Heart left ventricle (tissue), 16 donors: ENCODE measurements around the gene SPEG. TPM values are rescaled to one million over a fixed set of nuclear protein-coding genes. Genes with fewer than 3 reads are reported as not detected.

Experiments used
- ATAC-seq, 4 donors: fragments of 200-7000 bp; cut with Tn5 transposase; one replicate each; pipeline ENCODE4 v1.9.1; 2020 to 2022; ENCODE audit warnings: moderate library complexity in 4 of 4, mild to moderate bottlenecking in 3 of 4, moderate number of reproducible peaks in 1 of 4
- DNase-seq, 5 donors: peaks; one replicate each; pipeline ENCODE4 v3.0.0-alpha.2; 2020
- H3K27ac ChIP-seq, 12 donors: fragments of 200-600 bp; sonication (generic) in 4 of 12; one replicate each; pipeline versions ENCODE4 v1.5.0 to v1.8.0; 2016 to 2022; ENCODE audit warnings: mild to moderate bottlenecking in 2 of 12
- H3K27me3 ChIP-seq, 9 donors: fragments of 200-600 bp; sonication (generic) in 2 of 9; one replicate each; pipeline versions ENCODE4 v1.5.1 to v1.8.0; 2016 to 2022; ENCODE audit warnings: mild to moderate bottlenecking in 3 of 9
- H3K36me3 ChIP-seq, 9 donors: fragments of 200-600 bp; sonication (generic) in 2 of 9; one replicate each; pipeline versions ENCODE4 v1.5.0 to v1.8.0; 2018 to 2022; ENCODE audit warnings: mild to moderate bottlenecking in 2 of 9
- H3K4me1 ChIP-seq, 12 donors: fragments of 200-600 bp; sonication (generic) in 4 of 12; one replicate each; pipeline versions ENCODE4 v1.5.0 to v1.8.0; 2016 to 2022; ENCODE audit warnings: mild to moderate bottlenecking in 3 of 12
- H3K4me3 ChIP-seq, 12 donors: fragments of 200-600 bp; sonication (generic) in 4 of 12; one replicate each; pipeline versions ENCODE4 v1.5.0 to v1.8.0; 2017 to 2022; ENCODE audit warnings: mild to moderate bottlenecking in 9 of 12, moderate library complexity in 4 of 12
- H3K9me3 ChIP-seq, 12 donors: fragments of 200-600 bp; sonication (generic) in 4 of 12; one replicate each; pipeline versions ENCODE4 v1.5.0 to v1.8.0; 2016 to 2022; ENCODE audit warnings: mild to moderate bottlenecking in 1 of 12
- POLR2A ChIP-seq, 2 donors: fragments of 450-650 bp; IDR thresholded peaks; one replicate each; pipeline ENCODE4 v1.6.1; 2017; ENCODE audit warnings: antibody characterized with exemption in 2 of 2, mild to moderate bottlenecking in 2 of 2, moderate library complexity in 2 of 2
- whole genome bisulfite sequencing, 4 donors: extraction: QIAGEN DNeasy Blood & Tissue Kit in 2 of 4; methylation state at CpG; one replicate each; pipeline versions ENCODE4 v1.1.5 to v1.1.7; 2013 to 2018; 5-methylcytosine and 5-hydroxymethylcytosine counted together
- intact Hi-C, 10 donors: fragments of 100-400 bp; cut with DNase I; formaldehyde crosslinking; loops; one replicate each; pipeline versions ENCODE4 v1.11.1 to v1.14.2; 2022
- polyA plus RNA-seq, 2 donors: library from polyadenylated mRNA; stranded (reverse); fragments of 200-250 nt; gene quantifications; one replicate each; pipeline ENCODE4 v1.2.3, GENCODE V29; 2013
- total RNA-seq, 9 donors: library from RNA; depleted of rRNA in 2 of 9; stranded (reverse); fragments of >200 nt in 2 of 9; fragmentation: NEBNext Ultra II Directional in 3 of 9; extraction: Animal tissue kit (Norgen Biotek cat#: 25700) in 3 of 9; gene quantifications; one replicate each; pipeline versions ENCODE4 v1.1.0 to v1.2.4, GENCODE V29; 2016 to 2023
- TF ChIP-seq, protein P1 (sequence below), 12 donors: fragments of 200-600 bp; sonication (generic) in 4 of 12; IDR thresholded peaks; one replicate each; pipeline versions ENCODE4 v1.5.0 to v1.8.0; 2018 to 2022; ENCODE audit warnings: antibody characterized with exemption in 12 of 12, mild to moderate bottlenecking in 5 of 12
- donor health status: ischemic (EF 13 %, LVEDD 7.1; RV severe dilation, severe dysfunction).
- donor health status: healthy with polysubstance abuse.
- donor health status: DM: no; HTN: yes; CAD: no.
- donor health status: DM: no; HTN: no; CAD: no.
- donor health status: ischemic (EF 25% LVEDD 6.9; RV normal size, moderate dysfunction).
- donor health status: ischemic (EF 25% LVEDD 5.7; RV mildly dilated, moderate dysfunction).
- donor health status: healthy.
- donor health status: DM: yes; HTN: yes; CAD: no.
- donor health status: ischemic (EF 35%, LVEDD 5.7; RV mildly dilated, moderate dysfunction).
- donor health status: nonischemic (EF 11% LVEDD 7.7; RV severe dilation, severe dysfunction).
- donor health status: DM: yes; HTN: yes; CAD: no.
- donor health status: PGD.
- donor health status: ischemic (EF 29% LVEDD 5.4; RV normal size, mild dysfunction).
- donor health status: nonischemic (EF 23%, LVEDD 6.1; RV moderate dilation, normal function).

The SPEG gene
- total and polyA plus RNA-seq, 11 donors: 64.8 to 150 (median 108) TPM

DNA sequence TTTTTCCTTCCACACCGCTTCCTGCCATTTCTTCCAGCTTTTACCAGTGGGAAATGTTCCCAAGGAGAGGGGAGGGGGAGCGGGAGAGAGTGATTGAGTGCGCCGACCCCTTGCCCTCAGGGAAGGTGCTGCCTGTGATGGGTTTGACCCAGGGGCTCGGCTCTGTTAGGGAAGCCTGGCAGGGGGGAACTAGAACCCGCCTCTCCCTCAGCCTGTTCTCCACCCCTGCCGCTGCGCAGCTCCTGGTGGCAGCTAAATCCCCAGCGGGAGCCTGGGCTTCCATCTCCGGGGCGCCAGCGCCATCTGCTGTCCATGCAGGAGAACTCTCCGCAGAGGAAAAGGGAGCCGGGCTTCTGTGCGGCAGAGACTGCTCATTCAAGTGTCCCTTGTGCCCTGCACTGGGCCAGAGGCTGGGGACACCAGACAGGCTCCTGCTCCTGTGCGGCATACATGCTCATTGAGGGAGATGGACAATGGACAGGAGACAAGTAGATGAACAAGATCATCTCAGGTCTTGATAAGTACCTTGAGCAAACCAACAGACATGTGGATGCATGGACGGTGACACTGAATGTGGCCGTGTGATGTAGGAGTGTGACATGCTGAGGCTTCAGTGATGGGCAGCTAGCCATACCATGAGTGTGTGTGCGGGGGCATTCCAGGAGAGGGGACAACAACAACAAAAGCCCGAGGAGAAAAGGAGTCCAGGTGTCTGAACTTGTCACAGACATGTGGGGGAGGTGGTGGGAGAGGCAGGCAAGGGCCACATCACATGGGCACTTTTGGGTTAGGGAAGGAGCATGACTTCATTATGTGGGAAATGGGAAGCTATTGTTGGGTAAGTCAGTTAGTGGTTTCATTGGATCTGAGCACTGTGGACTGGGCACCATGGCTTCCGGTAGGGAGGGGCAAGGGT, 95.7 kb downstream of the SPEG start:
- Histone ChIP-seq H3K27ac (no peak overlapping the region), H3K27me3 (peaks cover 0 to 48% (median 11%) of the 10 kb centered on the region in 9 donors), H3K4me1 (peaks cover 0 to 26% (median 13%) of the 10 kb centered on the region in 12 donors), H3K36me3 (no peaks in the 10 kb centered on the region), H3K9me3 (no peaks in the 10 kb centered on the region), H3K4me3 (peak overlapping the region in 3 of 12 donors; percentile 15 to 40 (median 26))
- TF ChIP-seq, protein P1, sequence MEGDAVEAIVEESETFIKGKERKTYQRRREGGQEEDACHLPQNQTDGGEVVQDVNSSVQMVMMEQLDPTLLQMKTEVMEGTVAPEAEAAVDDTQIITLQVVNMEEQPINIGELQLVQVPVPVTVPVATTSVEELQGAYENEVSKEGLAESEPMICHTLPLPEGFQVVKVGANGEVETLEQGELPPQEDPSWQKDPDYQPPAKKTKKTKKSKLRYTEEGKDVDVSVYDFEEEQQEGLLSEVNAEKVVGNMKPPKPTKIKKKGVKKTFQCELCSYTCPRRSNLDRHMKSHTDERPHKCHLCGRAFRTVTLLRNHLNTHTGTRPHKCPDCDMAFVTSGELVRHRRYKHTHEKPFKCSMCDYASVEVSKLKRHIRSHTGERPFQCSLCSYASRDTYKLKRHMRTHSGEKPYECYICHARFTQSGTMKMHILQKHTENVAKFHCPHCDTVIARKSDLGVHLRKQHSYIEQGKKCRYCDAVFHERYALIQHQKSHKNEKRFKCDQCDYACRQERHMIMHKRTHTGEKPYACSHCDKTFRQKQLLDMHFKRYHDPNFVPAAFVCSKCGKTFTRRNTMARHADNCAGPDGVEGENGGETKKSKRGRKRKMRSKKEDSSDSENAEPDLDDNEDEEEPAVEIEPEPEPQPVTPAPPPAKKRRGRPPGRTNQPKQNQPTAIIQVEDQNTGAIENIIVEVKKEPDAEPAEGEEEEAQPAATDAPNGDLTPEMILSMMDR (IDR thresholded peaks at IDR 0.05): peak; percentile 92 to 98 (median 95)
- no peak for TF ChIP-seq POLR2A (IDR thresholded peaks at IDR 0.05)
- DNase-seq: peak; percentile 82 to 92 (median 84)
- intact Hi-C loops: loop anchor here in 9 of 10 donors (1.0 to 5.0 kb wide), 9 partner anchors 33 to 128 kb away; partner anchors contain the start of gene GMPPA (in 1 of the 9)
- WGBS, 4 donors: 10 to 20% (median 15%) methylated on average over 12 to 21 of the region's 21 CpGs
- peak; percentile 69 to 88 (median 82) for ATAC-seq

DNA sequence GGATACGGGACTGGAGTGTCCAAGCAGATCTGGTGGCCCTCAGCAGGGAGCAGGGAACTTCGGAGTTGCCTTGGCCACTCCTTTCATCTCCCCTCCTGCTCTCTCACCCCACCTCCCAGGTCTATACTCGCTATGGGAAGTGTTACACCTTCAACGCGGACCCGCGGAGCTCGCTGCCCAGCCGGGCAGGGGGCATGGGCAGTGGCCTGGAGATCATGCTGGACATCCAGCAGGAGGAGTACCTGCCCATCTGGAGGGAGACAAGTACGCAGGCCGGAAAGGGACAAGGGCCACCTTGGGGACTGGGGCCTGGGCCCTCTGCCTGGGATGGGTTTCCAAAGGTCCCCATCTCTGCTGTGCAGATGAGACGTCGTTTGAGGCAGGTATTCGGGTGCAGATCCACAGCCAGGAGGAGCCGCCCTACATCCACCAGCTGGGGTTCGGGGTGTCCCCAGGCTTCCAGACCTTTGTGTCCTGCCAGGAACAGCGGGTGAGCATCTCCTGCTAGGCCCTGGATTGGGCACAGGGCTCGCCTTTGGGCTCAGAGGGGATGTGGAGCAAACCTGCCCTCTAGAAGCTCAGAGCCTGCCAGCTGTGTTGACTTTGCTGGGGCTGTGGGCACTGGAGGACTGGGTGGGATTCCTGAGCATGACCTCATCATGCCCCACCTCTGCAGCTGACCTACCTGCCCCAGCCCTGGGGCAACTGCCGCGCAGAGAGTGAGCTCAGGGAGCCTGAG, 97.2 kb downstream of the SPEG start:
- TF ChIP-seq, protein P1 (IDR thresholded peaks at IDR 0.05): no peak
- Histone ChIP-seq H3K27ac (no peak overlapping the region), H3K9me3 (no peaks in the 10 kb centered on the region), H3K4me3 (no peak overlapping the region), H3K36me3 (no peaks in the 10 kb centered on the region), H3K27me3 (peaks cover 0 to 34% (median 3%) of the 10 kb centered on the region in 9 donors), H3K4me1 (peaks cover 0 to 13% (median 8%) of the 10 kb centered on the region in 12 donors)
- ATAC-seq: no peak
- 75 to 86% (median 79%) methylated on average over 16 to 20 of the region's 20 CpGs for WGBS, 4 donors
- intact Hi-C loops: loop anchor here in 9 of 10 donors (2.0 to 5.0 kb wide), 6 partner anchors 35 to 131 kb away; partner anchors contain the start of gene GMPPA (in 1 of the 9)
- DNase-seq: no peak

DNA sequence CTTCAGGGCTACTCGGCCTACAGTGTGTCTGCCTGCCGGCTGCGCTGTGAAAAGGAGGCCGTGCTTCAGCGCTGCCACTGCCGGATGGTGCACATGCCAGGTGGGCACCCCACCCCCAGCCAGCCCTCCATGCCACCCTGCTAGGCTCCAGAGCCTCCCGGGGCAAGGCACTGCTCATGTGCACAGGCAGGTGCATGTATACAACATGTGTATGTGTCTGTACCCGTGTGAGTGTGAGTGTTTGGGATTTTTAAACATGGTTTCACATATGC, 97.7 kb downstream of the SPEG start:
- Histone ChIP-seq H3K27ac (no peak overlapping the region), H3K36me3 (no peaks in the 10 kb centered on the region), H3K4me1 (peaks cover 0 to 10% (median 5%) of the 10 kb centered on the region in 12 donors), H3K27me3 (peaks cover 0 to 28% (median 7%) of the 10 kb centered on the region in 9 donors), H3K4me3 (no peak overlapping the region), H3K9me3 (no peaks in the 10 kb centered on the region)
- ATAC-seq (no peak), DNase-seq (no peak)
- intact Hi-C loops: loop anchor here in 4 of 10 donors (2.0 to 5.0 kb wide), 4 partner anchors 35 to 132 kb away; partner anchors contain the start of gene GMPPA (in 1 of the 4)
- TF ChIP-seq, protein P1 (IDR thresholded peaks at IDR 0.05): no peak
- TF ChIP-seq POLR2A (IDR thresholded peaks at IDR 0.05): no peak
- 86 to 95% (median 89%) methylated on average over 6 to 8 of the region's 8 CpGs for WGBS, 4 donors
